ENCODE results near the gene SPON2.
"Not testable (repeated sequence)": the region's sequence is repeated elsewhere in the genome, so short reads cannot be mapped to it uniquely, and the experiment has no call there.

Gene SPON2

GRCh38 chr4:1151541-1151940, 20.8 kb downstream of the SPON2 start:
- no peak for DNase-seq (ENCODE audit: low spot score)

- no peak for DNase-seq (ENCODE audit: low spot score)
Measured at GRCh38 chr4:1150875-1151274, 21.5 kb downstream of the SPON2 start.

- no peak for DNase-seq (ENCODE audit: low spot score)
Measured at GRCh38 chr4:1139860-1140259, 32.5 kb downstream of the SPON2 start.

- DNase-seq (ENCODE audit: low spot score) = no peak
Measured at GRCh38 chr4:1137850-1138249, 34.5 kb downstream of the SPON2 start.

DNA sequence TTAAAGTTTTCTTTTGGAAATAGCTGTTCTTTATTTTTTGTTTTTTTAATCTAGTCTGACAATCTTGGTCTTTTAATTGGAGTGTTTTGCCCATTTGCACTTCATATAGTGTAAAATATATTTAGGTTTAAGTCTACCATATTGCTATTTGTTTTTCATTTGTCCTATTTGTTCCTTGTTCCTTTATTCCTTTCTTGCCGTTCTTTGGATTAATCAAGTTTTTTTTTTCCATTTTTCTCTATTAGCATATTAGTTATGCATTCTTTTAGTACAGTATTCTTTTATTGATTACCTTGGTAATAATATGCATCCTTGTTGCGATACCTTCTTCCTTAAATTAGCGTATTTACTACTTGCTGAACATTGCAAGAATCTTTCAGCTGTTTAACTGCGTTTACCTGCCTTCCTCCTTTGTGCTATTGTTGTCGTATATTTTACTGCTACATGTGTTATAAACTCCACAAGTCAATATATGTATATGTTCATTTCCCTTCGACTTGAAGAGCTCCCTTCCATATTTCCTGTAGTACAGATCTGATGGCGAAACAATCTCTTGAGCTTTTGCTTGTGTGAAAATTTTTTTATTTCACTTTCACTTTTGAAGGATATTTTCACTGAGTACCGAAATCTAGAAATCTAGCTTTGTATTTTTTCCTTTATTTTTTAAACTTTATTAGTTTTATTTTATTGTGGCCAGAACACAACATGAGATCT, 35.2 kb downstream of the SPON2 start:
- DNase-seq (ENCODE audit: low spot score) = no peak

DNA sequence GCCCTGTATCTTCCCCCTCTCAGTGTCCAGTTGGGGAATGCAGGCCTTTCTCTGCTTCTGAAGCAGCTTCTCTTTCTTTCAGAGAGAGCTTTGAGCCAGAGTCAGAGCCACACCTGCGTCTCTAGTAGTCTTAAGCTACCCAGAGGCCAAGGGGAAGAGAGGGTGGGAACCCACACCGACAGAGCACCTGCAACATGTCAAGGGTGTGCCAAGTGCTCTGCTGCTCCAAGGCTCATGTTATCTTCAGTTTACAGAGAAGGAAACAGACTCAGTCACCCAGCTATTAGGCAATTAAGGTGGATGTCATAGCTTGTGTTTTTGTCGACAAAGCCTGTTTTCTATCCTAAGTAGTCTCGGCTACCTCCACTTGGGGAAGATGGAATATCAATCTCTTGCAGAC, 36.3 kb downstream of the SPON2 start:
- no peak for DNase-seq (ENCODE audit: low spot score)

- DNase-seq (ENCODE audit: low spot score) = no peak
Measured at GRCh38 chr4:1133033-1133432, 39.4 kb downstream of the SPON2 start.

DNA sequence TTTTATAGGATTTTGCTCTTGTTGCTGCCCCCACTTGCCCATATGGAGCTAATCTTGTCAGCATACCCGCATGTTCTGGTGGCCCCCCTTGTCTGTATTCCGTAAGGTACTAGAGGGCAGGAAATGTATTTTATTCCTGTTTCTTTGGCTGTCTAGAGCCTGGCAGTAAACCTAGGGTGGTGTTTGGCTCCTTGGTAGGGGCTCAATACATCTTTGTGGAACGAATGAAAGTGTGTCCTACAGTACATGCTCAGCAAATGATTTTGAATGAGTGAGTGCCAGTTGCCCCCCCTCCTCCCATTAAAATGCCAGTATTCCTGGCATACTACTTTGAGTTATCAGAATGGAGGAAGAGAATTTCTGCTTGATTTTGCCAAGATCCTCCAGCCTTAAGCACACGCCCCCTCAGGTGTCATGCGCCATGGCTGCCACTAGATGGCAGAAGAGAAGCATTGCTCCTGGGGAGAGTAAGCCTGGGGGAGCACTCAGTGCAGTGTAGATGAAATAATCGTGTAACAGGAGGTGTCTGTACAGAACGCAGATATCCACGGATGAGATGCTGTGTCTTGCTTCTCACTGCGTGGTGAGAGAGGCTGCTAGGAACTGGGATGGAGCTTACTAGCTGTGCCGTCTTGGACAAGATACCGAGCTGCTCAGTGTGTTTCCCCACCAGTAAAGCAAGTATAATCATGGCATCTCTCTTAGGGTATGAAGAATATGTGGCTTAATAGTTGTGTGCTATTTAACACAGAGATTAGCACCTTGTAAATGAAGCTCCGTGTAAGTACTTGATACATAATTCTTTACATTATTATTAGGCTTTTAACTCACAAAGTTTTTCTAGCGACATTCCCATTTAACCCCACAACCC, 41.8 kb downstream of the SPON2 start:
- peak; percentile 74 for DNase-seq (ENCODE audit: low spot score)

- DNase-seq (ENCODE audit: low spot score) = no peak
Measured at GRCh38 chr4:1126506-1126905, 45.9 kb downstream of the SPON2 start.

GRCh38 chr4:1125466-1125865, 46.9 kb downstream of the SPON2 start:
- not testable (repeated sequence) for DNase-seq (ENCODE audit: low spot score)

DNA sequence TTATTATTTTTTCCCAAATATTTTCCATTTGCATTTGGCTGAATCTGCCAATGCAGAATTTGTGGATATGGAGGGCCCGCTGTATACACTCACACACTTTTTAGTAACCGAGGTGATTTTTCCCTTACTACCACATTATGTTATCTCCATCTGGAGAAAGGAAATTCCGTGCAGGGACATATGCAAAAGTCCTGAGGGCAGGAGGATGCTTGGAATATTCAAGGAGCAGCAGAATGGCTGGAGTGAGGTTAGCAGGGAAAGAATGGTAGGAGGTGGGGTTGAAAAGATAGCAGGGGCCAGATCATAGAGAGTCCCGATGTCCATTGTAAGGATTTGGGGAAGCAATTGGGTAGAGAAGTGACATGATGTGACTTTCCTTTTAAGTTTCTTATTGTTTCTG, 47.6 kb downstream of the SPON2 start:
- DNase-seq (ENCODE audit: low spot score) = no peak

DNA sequence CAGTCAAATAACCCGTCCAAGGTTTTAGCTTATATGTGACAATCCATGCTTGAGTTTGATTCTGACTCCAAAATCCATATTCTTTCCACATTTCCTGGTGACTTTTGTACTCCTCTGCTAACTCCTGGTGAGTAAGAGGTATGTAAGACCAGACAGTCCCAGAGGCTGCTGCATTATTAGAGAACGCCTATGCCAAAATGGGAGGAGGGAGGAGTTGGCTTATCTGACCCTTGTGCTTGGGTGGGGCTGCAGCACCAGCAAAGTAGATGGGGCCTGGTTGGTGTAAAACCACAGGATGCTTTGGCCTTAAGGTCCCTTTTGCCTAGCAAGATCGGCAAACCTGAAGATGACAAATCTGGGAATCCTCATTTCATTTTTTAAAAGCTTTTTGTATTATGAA, 49.9 kb downstream of the SPON2 start:
- DNase-seq (ENCODE audit: low spot score) = no peak

Data from CD4-positive, alpha-beta T cell treated with Interleukin-6 at 100 ng/mL for 8 hours (primary cell).